ENCODE results near the gene TMEFF2.

Gene TMEFF2

DNA sequence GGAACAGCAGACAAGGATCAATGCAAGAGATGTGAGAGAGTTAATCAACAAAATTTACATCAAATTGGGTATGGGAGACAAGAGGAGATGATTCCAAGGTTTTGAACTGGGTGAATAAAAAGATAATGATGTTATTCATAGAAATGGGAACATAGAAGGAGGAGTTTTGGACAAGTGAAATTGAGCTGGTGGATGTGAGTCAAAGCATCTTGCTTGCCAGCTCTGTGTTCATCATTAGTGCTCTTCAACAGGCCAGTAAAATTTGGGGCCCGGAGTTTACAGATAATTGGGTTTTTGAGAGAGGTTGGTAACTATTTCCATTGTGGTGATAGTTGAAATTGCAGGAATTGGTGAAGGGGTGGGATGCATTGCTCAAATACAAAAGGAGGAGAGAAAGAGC is 277.9 kb downstream of the TMEFF2 start:
- Histone ChIP-seq H3K79me2 (no peaks in the 10 kb centered on the region), H3K27me3 (ENCODE audit: control insufficient read depth, insufficient read depth, low read length) (no peaks in the 10 kb centered on the region), H3K9me3 (ENCODE audit: control insufficient read depth, low read length) (no peaks in the 10 kb centered on the region), H3K9ac (no peak overlapping the region), H3K36me3 (ENCODE audit: control insufficient read depth, insufficient read depth, low read length) (no peaks in the 10 kb centered on the region), H2AFZ (no peak overlapping the region), H3K27ac (no peak overlapping the region), H3K4me2 (ENCODE audit: low read length) (no peak overlapping the region), H3K4me1 (no peaks in the 10 kb centered on the region), H3K4me3 (ENCODE audit: low read depth, low read length) (no peak overlapping the region)
- TF ChIP-seq, protein P1, sequence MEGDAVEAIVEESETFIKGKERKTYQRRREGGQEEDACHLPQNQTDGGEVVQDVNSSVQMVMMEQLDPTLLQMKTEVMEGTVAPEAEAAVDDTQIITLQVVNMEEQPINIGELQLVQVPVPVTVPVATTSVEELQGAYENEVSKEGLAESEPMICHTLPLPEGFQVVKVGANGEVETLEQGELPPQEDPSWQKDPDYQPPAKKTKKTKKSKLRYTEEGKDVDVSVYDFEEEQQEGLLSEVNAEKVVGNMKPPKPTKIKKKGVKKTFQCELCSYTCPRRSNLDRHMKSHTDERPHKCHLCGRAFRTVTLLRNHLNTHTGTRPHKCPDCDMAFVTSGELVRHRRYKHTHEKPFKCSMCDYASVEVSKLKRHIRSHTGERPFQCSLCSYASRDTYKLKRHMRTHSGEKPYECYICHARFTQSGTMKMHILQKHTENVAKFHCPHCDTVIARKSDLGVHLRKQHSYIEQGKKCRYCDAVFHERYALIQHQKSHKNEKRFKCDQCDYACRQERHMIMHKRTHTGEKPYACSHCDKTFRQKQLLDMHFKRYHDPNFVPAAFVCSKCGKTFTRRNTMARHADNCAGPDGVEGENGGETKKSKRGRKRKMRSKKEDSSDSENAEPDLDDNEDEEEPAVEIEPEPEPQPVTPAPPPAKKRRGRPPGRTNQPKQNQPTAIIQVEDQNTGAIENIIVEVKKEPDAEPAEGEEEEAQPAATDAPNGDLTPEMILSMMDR (IDR thresholded peaks at IDR 0.05): no peak

DNA sequence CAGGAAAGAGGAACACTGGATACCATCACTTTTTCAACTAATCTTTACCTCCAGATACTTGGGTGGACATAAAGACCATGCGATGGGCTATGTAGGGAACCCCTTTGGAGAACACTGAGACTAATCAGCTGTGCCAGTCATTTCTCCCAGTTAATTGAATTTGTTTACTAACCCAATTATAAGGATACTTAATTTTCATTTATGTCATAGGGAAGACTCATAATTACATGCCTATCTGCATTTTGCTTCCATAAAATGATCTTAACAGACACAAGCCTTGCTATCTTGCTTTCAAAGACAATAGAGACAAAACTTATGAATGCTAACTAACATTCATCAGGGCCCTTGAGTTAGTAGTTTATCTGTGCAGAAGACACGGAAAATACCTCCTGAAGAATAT is 279.0 kb downstream of the TMEFF2 start:
- no peak overlapping the region for H3K4me3 ChIP-seq (ENCODE audit: low read depth, low read length)
- no peaks in the 10 kb centered on the region for H3K9me3 ChIP-seq (ENCODE audit: control insufficient read depth, low read length)
- H3K79me2 ChIP-seq: no peaks in the 10 kb centered on the region
- no peaks in the 10 kb centered on the region for H3K27me3 ChIP-seq (ENCODE audit: control insufficient read depth, insufficient read depth, low read length)
- H3K4me1 ChIP-seq: no peaks in the 10 kb centered on the region
- H3K4me2 ChIP-seq (ENCODE audit: low read length): no peak overlapping the region
- H2AFZ ChIP-seq: no peak overlapping the region
- H3K27ac ChIP-seq: no peak overlapping the region
- no peaks in the 10 kb centered on the region for H3K36me3 ChIP-seq (ENCODE audit: control insufficient read depth, insufficient read depth, low read length)
- TF ChIP-seq, protein P1 (IDR thresholded peaks at IDR 0.05): no peak
- no peak overlapping the region for H3K9ac ChIP-seq

DNA sequence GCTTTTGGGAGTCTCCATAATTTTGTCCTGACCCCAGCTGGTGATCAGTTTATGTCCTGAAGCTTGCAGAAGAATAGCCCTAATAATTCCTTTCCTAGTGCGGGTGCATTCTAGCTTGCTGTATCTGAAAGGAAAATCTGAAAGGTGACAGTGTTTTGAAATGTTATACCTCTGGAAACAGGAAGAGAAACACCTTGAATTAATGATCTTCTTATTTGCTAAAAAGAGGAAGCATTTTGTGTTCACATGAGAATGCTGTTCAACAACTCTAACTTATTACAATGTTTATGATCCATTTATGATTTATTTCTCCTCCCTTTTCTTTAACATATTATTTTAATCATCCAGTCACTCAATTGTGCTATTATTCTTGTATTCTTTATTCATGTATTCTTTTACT is 280.9 kb downstream of the TMEFF2 start:
- Histone ChIP-seq H3K27me3 (ENCODE audit: control insufficient read depth, insufficient read depth, low read length) (no peaks in the 10 kb centered on the region), H3K79me2 (no peaks in the 10 kb centered on the region), H3K4me2 (ENCODE audit: low read length) (no peak overlapping the region), H3K9me3 (ENCODE audit: control insufficient read depth, low read length) (no peaks in the 10 kb centered on the region), H3K27ac (no peak overlapping the region), H3K4me1 (no peaks in the 10 kb centered on the region), H3K9ac (no peak overlapping the region), H2AFZ (no peak overlapping the region), H3K4me3 (ENCODE audit: low read depth, low read length) (no peak overlapping the region), H3K36me3 (ENCODE audit: control insufficient read depth, insufficient read depth, low read length) (no peaks in the 10 kb centered on the region)
- TF ChIP-seq, protein P1 (IDR thresholded peaks at IDR 0.05): no peak

DNA sequence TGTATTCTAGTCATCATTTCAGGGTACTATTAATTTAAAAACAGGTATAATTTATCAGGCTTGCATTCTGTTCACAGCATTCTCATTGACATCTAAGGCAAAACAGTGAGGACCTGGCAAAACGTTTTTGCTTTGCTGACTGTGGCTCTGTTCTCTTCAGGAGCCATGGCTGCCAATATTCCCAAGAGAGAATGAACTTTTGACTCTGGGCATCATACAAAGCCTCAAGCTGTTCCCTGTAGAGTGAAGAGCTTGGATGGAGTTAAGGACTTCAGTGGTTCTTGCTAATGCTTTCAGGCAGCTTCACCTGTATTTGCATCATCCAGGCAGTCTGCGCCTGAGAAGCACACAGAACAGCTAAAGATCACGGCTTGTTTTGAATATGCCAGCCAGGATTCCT is 282.0 kb downstream of the TMEFF2 start:
- H3K4me2 ChIP-seq (ENCODE audit: low read length): no peak overlapping the region
- H3K79me2 ChIP-seq: no peaks in the 10 kb centered on the region
- no peaks in the 10 kb centered on the region for H3K36me3 ChIP-seq (ENCODE audit: control insufficient read depth, insufficient read depth, low read length)
- H3K4me3 ChIP-seq (ENCODE audit: low read depth, low read length): no peak overlapping the region
- no peaks in the 10 kb centered on the region for H3K4me1 ChIP-seq
- TF ChIP-seq, protein P1 (IDR thresholded peaks at IDR 0.05): no peak
- H3K9ac ChIP-seq: no peak overlapping the region
- H3K27me3 ChIP-seq (ENCODE audit: control insufficient read depth, insufficient read depth, low read length): no peaks in the 10 kb centered on the region
- no peak overlapping the region for H3K27ac ChIP-seq
- H3K9me3 ChIP-seq (ENCODE audit: control insufficient read depth, low read length): no peaks in the 10 kb centered on the region
- H2AFZ ChIP-seq: no peak overlapping the region

DNA sequence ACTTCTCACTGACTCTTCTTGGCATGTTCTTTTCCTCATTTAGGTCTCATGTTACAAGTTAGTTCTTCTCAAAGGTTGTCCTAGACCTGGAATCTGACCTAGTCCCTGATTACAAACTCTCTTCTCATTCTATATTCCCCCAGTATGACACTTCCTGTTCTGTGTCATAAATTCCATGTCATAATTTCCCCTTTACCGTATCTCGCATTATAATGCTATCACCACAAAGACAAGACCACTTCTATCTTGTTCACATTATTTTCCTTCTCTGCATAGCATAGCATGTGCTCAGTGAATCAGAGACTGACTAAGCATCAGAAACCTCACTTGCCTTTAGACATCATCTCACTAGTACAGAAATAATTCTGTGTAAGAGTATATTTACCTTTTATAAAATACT is 284.2 kb downstream of the TMEFF2 start:
- Histone ChIP-seq H3K4me2 (ENCODE audit: low read length) (no peak overlapping the region), H3K9ac (no peak overlapping the region), H3K4me3 (ENCODE audit: low read depth, low read length) (no peak overlapping the region), H3K27ac (no peak overlapping the region), H3K79me2 (no peaks in the 10 kb centered on the region), H3K4me1 (no peaks in the 10 kb centered on the region), H3K27me3 (ENCODE audit: control insufficient read depth, insufficient read depth, low read length) (no peaks in the 10 kb centered on the region), H3K36me3 (ENCODE audit: control insufficient read depth, insufficient read depth, low read length) (no peaks in the 10 kb centered on the region), H2AFZ (no peak overlapping the region), H3K9me3 (ENCODE audit: control insufficient read depth, low read length) (no peaks in the 10 kb centered on the region)
- TF ChIP-seq, protein P1 (IDR thresholded peaks at IDR 0.05): no peak
